HepG2 (cell line): ENCODE data around the gene TTLL8.

Experiments used
- CAMTA2 ChIP-seq: sonication (generic); formaldehyde crosslinking; IDR thresholded peaks from 2 replicates; pipeline ENCODE4 v1.4.0; 2020; ENCODE audit warnings: mild to moderate bottlenecking, missing genetic modification reagents, borderline replicate concordance
- CHD4 ChIP-seq: fragments of 200-600 bp; sonication (generic); IDR thresholded peaks from 2 replicates; pipeline ENCODE4 v1.7.0; 2017; ENCODE audit warnings: mild to moderate bottlenecking, low read length, borderline replicate concordance
- FOXM1 ChIP-seq: sonication (generic); formaldehyde crosslinking; IDR thresholded peaks from 2 replicates; pipeline ENCODE4 v1.5.0; 2020; ENCODE audit warnings: missing genetic modification reagents
- GMEB1 ChIP-seq: sonication (generic); formaldehyde crosslinking; IDR thresholded peaks from 2 replicates; pipeline ENCODE4 v1.5.1; 2020; ENCODE audit warnings: missing genetic modification reagents, mild to moderate bottlenecking, borderline replicate concordance
- NR2F1 ChIP-seq, 2 experiments: fragments of 450-650 bp in 1 of 2; formaldehyde crosslinking in 1 of 2; IDR thresholded peaks; 2 replicates each; pipeline versions ENCODE4 v1.5.0 to v1.6.1; 2016 to 2020; ENCODE audit warnings: mild to moderate bottlenecking in 1 of 2, missing compliant biosample characterization in 1 of 2, missing genetic modification reagents in 1 of 2, moderate library complexity in 1 of 2
- RXRB ChIP-seq: IDR thresholded peaks from 2 replicates; pipeline ENCODE4 v1.6.1; 2016; ENCODE audit warnings: borderline replicate concordance, missing genetic modification reagents, missing compliant biosample characterization
- TBX2 ChIP-seq: sonication (generic); formaldehyde crosslinking; IDR thresholded peaks from 2 replicates; pipeline ENCODE4 v1.5.0; 2020; ENCODE audit warnings: missing genetic modification reagents, mild to moderate bottlenecking, borderline replicate concordance
- USF2 ChIP-seq, 2 experiments: sonication (generic) in 1 of 2; formaldehyde crosslinking in 1 of 2; IDR thresholded peaks; 2 replicates each; pipeline versions ENCODE4 v1.5.1 to v1.6.1; 2011 to 2020; ENCODE audit warnings: borderline replicate concordance in 1 of 2, low read depth in 1 of 2, low read length in 1 of 2, mild to moderate bottlenecking in 1 of 2, missing genetic modification reagents in 1 of 2, moderate library complexity in 1 of 2
- WIZ ChIP-seq: sonication (generic); formaldehyde crosslinking; IDR thresholded peaks from 2 replicates; pipeline ENCODE4 v1.5.1; 2020; ENCODE audit warnings: mild to moderate bottlenecking, missing genetic modification reagents
- ZFP37 ChIP-seq: sonication (generic); formaldehyde crosslinking; IDR thresholded peaks from 2 replicates; pipeline ENCODE4 v1.4.0; 2020; ENCODE audit warnings: missing genetic modification reagents, borderline replicate concordance

- TF ChIP-seq CAMTA2 (CRISPR knock-in tag), result no peak
- no peak for TF ChIP-seq WIZ (CRISPR knock-in tag)
- no peak for TF ChIP-seq ZFP37
- TF ChIP-seq GMEB1 (CRISPR knock-in tag), result no peak
- no peak for TF ChIP-seq RXRB (CRISPR knock-in tag)
- TF ChIP-seq FOXM1, result no peak
- TF ChIP-seq NR2F1 (CRISPR knock-in tag; IDR thresholded peaks at IDR 0.05), result no peak
- no peak for TF ChIP-seq TBX2
- TF ChIP-seq CHD4, result no peak
- no peak for TF ChIP-seq USF2 (IDR thresholded peaks at IDR 0.05; ENCODE audit: low read depth, low read length)
- no peak for TF ChIP-seq USF2 (CRISPR knock-in tag; IDR thresholded peaks at IDR 0.05; ENCODE audit: borderline replicate concordance)
Measured at GRCh38 chr22:50062509-50063135, 4.5 kb upstream of the TTLL8 start.
